SHP77 treated with DMSO at 0.1 percent for 48 hours (cell line): ENCODE data around the gene MUC5AC.
"Not testable (repeated sequence)": the region's sequence is repeated elsewhere in the genome, so short reads cannot be mapped to it uniquely, and the experiment has no call there.

Experiments
- DNase-seq: peaks from one replicate; lab custom pipeline; 2025; lab: John Stamatoyannopoulos, UW

Gene MUC5AC

GRCh38 chr11:1162491-1163311 is 4.9 kb downstream of the MUC5AC start:
- DNase-seq: no peak

- DNase-seq: no peak
Observed at GRCh38 chr11:1163321-1163910, 5.7 kb downstream of the MUC5AC start.

GRCh38 chr11:1163911-1164735 is 6.4 kb downstream of the MUC5AC start:
- no peak for DNase-seq

GRCh38 chr11:1164779-1165255 is 7.1 kb downstream of the MUC5AC start:
- DNase-seq: not testable (repeated sequence)

GRCh38 chr11:1165256-1166041 is 7.7 kb downstream of the MUC5AC start:
- no peak for DNase-seq

GRCh38 chr11:1167256-1167655 is 9.5 kb downstream of the MUC5AC start:
- DNase-seq: no peak

- no peak for DNase-seq
Observed at GRCh38 chr11:1167751-1168231, 10.0 kb downstream of the MUC5AC start.

GRCh38 chr11:1168256-1168655 is 10.5 kb downstream of the MUC5AC start:
- no peak for DNase-seq

- no peak for DNase-seq
Observed at GRCh38 chr11:1168721-1169161, 11.0 kb downstream of the MUC5AC start.

GRCh38 chr11:1171223-1171984 is 13.7 kb downstream of the MUC5AC start:
- no peak for DNase-seq

GRCh38 chr11:1171985-1172728 is 14.4 kb downstream of the MUC5AC start:
- DNase-seq: no peak

GRCh38 chr11:1172729-1173117 is 15.0 kb downstream of the MUC5AC start:
- DNase-seq: no peak

GRCh38 chr11:1173396-1173795 is 15.6 kb downstream of the MUC5AC start:
- not testable (repeated sequence) for DNase-seq

- DNase-seq: no peak
Observed at GRCh38 chr11:1174441-1175370, 17.0 kb downstream of the MUC5AC start.

GRCh38 chr11:1175461-1176223 is 17.9 kb downstream of the MUC5AC start:
- DNase-seq: no peak

GRCh38 chr11:1176224-1177019 is 18.7 kb downstream of the MUC5AC start:
- no peak for DNase-seq

GRCh38 chr11:1177020-1177770 is 19.4 kb downstream of the MUC5AC start:
- DNase-seq: no peak
